GM21825 (cell line): Measurements from ENCODE around the gene MOCOS.

Experiments used
- ATAC-seq: cut with Tn5 transposase; IDR thresholded peaks from one replicate; pipeline ENCODE4 v1.9.1; 2021; ENCODE audit warnings: mild to moderate bottlenecking, moderate library complexity; ENCODE audit not compliant: unreplicated experiment

The MOCOS gene

GRCh38 chr18:36302676-36303075, 115.4 kb downstream of the MOCOS start:
- no peak for ATAC-seq

DNA sequence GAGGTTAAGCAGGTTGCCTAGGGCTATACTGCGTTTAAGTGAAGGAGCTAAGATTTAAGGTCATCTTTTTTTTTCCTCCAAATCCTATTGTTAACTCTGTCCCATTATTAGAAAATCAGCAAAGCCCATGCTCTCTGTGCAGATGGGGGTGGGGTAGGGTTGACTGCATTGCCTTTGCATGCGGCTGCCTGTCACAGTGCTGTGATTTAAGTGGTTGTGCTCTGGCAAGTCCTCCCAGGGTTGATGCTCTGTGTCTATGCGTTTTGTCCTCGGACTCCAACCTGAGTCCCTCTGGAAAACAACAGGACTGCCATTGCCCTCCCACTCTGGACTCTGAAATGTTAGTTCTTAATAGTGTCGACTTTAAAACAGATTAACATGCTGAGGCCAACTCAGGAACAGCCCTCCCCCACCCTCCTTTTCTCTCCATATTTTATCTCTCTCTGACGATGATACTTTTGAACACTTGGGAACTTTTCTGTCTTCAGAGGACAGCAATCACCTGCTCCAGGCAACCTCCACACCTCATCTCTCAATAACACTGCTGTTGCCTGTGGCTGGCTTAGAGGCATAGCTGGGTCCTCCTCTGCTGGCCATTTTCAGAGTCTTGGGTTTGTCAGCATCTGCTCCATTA, 116.0 kb downstream of the MOCOS start:
- ATAC-seq, result no peak

GRCh38 chr18:36304723-36305122, 117.4 kb downstream of the MOCOS start:
- no peak for ATAC-seq

GRCh38 chr18:36305375-36305774, 118.1 kb downstream of the MOCOS start:
- ATAC-seq, result no peak

DNA sequence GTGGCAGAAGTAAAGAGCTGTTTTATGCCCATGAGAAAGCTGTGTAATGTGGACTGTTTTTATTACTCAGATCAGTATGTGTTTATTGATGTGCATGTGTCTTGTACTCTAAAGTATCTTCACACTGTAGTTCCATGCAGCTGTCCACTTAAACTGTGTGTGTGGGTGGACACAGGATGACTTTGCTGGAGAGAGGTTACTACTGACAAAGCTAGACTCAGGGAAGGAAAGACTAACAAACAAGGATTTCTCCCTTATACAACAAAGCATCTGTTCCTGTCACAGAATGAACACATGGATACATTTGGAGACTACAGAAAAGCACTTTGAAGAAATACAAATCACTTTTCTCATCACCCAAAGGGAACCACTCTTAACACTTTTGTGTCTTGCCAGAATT, 120.2 kb downstream of the MOCOS start:
- ATAC-seq, result no peak

GRCh38 chr18:36308711-36309435, 121.6 kb downstream of the MOCOS start:
- ATAC-seq, result no peak

- no peak for ATAC-seq
These were observed 122.4 kb downstream of the MOCOS start for GRCh38 chr18:36309436-36310391.

- ATAC-seq, result no peak
These were observed 123.8 kb downstream of the MOCOS start for GRCh38 chr18:36311026-36311570.

DNA sequence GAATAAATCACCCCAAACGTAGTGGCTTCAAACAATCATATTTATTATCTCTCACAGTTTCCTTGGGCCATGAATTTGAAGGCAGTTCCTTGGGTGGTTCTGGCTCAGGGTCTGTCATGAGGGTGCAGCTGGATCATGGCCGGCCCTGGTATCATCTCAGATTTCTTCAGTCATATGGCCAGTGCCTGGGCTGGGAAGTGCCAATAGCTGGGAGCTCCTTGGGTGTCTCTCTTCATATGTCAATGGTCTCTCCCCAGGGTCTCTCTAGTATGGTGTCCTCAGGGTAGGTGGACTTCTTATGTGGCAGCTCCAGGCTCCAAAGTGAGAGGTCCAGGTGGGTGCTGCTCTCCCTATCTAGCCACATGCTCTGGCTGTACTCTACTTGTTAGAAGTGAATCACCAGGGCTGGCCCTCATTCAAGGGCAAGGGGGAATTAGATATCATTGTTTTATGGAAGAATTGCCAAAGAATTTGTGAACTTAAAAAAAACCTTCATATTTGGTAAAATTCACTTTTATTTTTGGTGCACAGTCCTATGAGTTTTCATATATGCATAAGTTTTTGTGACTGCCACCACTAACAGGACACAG, 125.6 kb downstream of the MOCOS start:
- no peak for ATAC-seq

- no peak for ATAC-seq
These were observed 126.8 kb downstream of the MOCOS start for GRCh38 chr18:36314098-36314497.

- ATAC-seq, result no peak
These were observed 127.5 kb downstream of the MOCOS start for GRCh38 chr18:36314754-36315153.

DNA sequence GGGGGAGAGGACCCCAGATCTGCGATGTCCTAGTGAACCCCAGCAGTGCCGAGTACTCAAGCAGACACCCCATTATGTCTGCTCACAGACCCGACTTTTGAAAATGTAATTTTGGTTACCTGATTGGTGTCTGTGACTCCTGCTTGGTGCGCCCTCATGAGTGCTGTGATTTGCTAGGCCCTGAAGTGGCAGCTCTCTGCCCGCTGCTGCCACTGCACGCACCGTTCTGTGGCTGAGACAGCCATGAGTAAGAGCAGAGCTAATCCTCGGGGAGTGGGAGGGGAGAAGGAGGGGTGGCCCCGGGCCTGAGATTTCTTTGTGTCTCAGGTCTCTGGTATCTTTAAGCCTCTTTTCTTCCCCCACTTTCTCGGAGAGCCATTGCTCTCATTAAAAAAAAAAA, 128.4 kb downstream of the MOCOS start:
- no peak for ATAC-seq

- ATAC-seq, result no peak
These were observed 128.9 kb downstream of the MOCOS start for GRCh38 chr18:36316246-36316645.
